Endothelial cell of umbilical vein (primary cell): Measurements from ENCODE around the gene MYH3. TPM values are rescaled to one million over a fixed set of nuclear protein-coding genes. Genes with fewer than 3 reads are reported as not detected.

Source experiments
- BruUV-seq: library from RNA; stranded (reverse); fragments of 400-500 nt; replicated peaks from 2 replicates; lab custom pipeline; 2021; lab: Mats Ljungman, UMichigan
- CTCF ChIA-PET: fragments of 300-600, 350-600 bp; sonication (Branson Sonifier 250); formaldehyde crosslinking; loops from one replicate; lab custom pipeline; 2021; ENCODE audit warnings: antibody characterized with exemption, inconsistent platforms; lab: Charles Lee
- POLR2A ChIA-PET: fragments of 300-600, 350-600 bp; sonication (Branson Sonifier 250); formaldehyde crosslinking; loops from one replicate; lab custom pipeline; 2021; ENCODE audit warnings: antibody characterized with exemption, inconsistent platforms; lab: Charles Lee
- DNase-seq: peaks from one replicate; pipeline ENCODE4 v3.0.0-alpha.2; 2011; ENCODE audit warnings: low read depth, low spot score
- FAIRE-seq: peaks from 2 replicates; lab custom pipeline; 2011; peaks lifted over from hg19 to GRCh38; lab: Jason Lieb, UNC
- H2AFZ ChIP-seq: 2 replicates; pipeline ENCODE4 v1.6.0; 2012; ENCODE audit warnings: low read depth, low read length, control low read depth, inconsistent platforms
- H3K27ac ChIP-seq: 2 replicates; pipeline ENCODE4 v1.5.1; 2011; ENCODE audit warnings: low read depth, mild to moderate bottlenecking, control low read depth, low read length, moderate library complexity; ENCODE audit not compliant: insufficient read depth
- H3K27me3 ChIP-seq, 2 experiments: 2 replicates each; pipeline versions ENCODE4 v1.6.0 to v1.6.1; 2011; ENCODE audit warnings: low read length in 2 of 2, mixed read lengths in 1 of 2; ENCODE audit not compliant: control insufficient read depth in 2 of 2, insufficient read depth in 2 of 2
- H3K36me3 ChIP-seq, 2 experiments: 2 replicates in 1 of 2; 3 replicates in 1 of 2; pipeline ENCODE4 v1.5.1; 2011; ENCODE audit warnings: low read length in 2 of 2, mild to moderate bottlenecking in 1 of 2, moderate library complexity in 1 of 2; ENCODE audit not compliant: control insufficient read depth in 2 of 2, insufficient read depth in 2 of 2; ENCODE audit errors: extremely low read depth in 1 of 2
- H3K4me1 ChIP-seq: 3 replicates; pipeline ENCODE4 v1.5.1; 2011; ENCODE audit warnings: mild to moderate bottlenecking, low read length; ENCODE audit not compliant: control insufficient read depth, insufficient read depth; ENCODE audit errors: extremely low read depth
- H3K4me2 ChIP-seq: 2 replicates; pipeline ENCODE4 v1.6.1; 2011; ENCODE audit warnings: low read length, control low read depth, mixed read lengths; ENCODE audit not compliant: insufficient read depth
- H3K4me3 ChIP-seq, 3 experiments: fragments of 200-600 bp in 1 of 3; sonication (generic), shearing (Covaris generic) in 1 of 3; replicated peaks in 1 of 3; 2 replicates each; pipeline ENCODE4 v1.5.1; 2011 to 2016; ENCODE audit warnings: control low read depth in 3 of 3, low read length in 3 of 3, mild to moderate bottlenecking in 2 of 3, inconsistent platforms in 1 of 3, low read depth in 1 of 3, moderate library complexity in 1 of 3; ENCODE audit not compliant: insufficient read depth in 1 of 3
- H3K79me2 ChIP-seq: 2 replicates; pipeline ENCODE4 v1.6.0; 2012; ENCODE audit warnings: low read length, inconsistent platforms; ENCODE audit not compliant: control insufficient read depth, insufficient read depth
- H3K9ac ChIP-seq: replicated peaks from 2 replicates; pipeline ENCODE3; 2011; ENCODE audit warnings: low read length, control low read depth; ENCODE audit not compliant: insufficient read depth; ENCODE audit errors: extremely low read depth
- H3K9me1 ChIP-seq: replicated peaks from 3 replicates; pipeline ENCODE4 v1.6.0; 2011; ENCODE audit warnings: mild to moderate bottlenecking, low read length; ENCODE audit not compliant: control insufficient read depth, insufficient read depth; ENCODE audit errors: extremely low read depth
- H3K9me3 ChIP-seq: replicated peaks from 2 replicates; pipeline ENCODE4 v1.5.1; 2012; ENCODE audit warnings: low read length, inconsistent platforms; ENCODE audit not compliant: control insufficient read depth, insufficient read depth
- H4K20me1 ChIP-seq: replicated peaks from 2 replicates; pipeline ENCODE3; 2011; ENCODE audit warnings: mild to moderate bottlenecking, low read length; ENCODE audit not compliant: control insufficient read depth, insufficient read depth; ENCODE audit errors: extremely low read depth
- EZH2 ChIP-seq: IDR thresholded peaks from 2 replicates; pipeline ENCODE4 v1.6.1; 2012; ENCODE audit warnings: borderline replicate concordance, low read depth, mild to moderate bottlenecking, moderate library complexity, low read length, inconsistent platforms; ENCODE audit not compliant: severe bottlenecking
- FOS ChIP-seq: IDR thresholded peaks from 2 replicates; pipeline ENCODE4 v1.6.1; 2011; ENCODE audit warnings: mild to moderate bottlenecking, low read length, moderate library complexity, borderline replicate concordance; ENCODE audit not compliant: insufficient read depth
- GATA2 ChIP-seq: IDR thresholded peaks from 2 replicates; pipeline ENCODE4 v1.7.0; 2011; ENCODE audit warnings: low read depth, mild to moderate bottlenecking, moderate library complexity, mixed read lengths, low read length; ENCODE audit not compliant: insufficient read length, insufficient read depth
- JUN ChIP-seq: IDR thresholded peaks from 2 replicates; pipeline ENCODE4 v1.6.1; 2011; ENCODE audit warnings: borderline replicate concordance, low read depth; ENCODE audit not compliant: insufficient read length, insufficient read depth
- MYC ChIP-seq: IDR thresholded peaks from one replicate; pipeline ENCODE4 v1.6.1; 2011; ENCODE audit warnings: mild to moderate bottlenecking, low read depth, low read length
- POLR2A ChIP-seq: IDR thresholded peaks from 2 replicates; pipeline ENCODE4 v1.6.1; 2012; ENCODE audit warnings: low read depth, mild to moderate bottlenecking, control low read depth, low read length
- POLR2AphosphoS5 ChIP-seq: IDR thresholded peaks from 2 replicates; pipeline ENCODE4 v1.6.1; 2012; ENCODE audit warnings: low read depth, mild to moderate bottlenecking, control low read depth, low read length, moderate library complexity; ENCODE audit not compliant: insufficient read depth
- dilution Hi-C: fragments of 300-500 bp; cut with MboI; formaldehyde crosslinking; loops from one replicate; pipeline ENCODE4 v1.15.0; 2019; ENCODE audit warnings: low sequenced_read_pairs; ENCODE audit not compliant: extremely low pct_ligation_motif_present
- intact Hi-C: fragments of 100-400 bp; cut with micrococcal nuclease; formaldehyde crosslinking; loops from one replicate; pipeline ENCODE4 v1.10.0; 2022
- polyA plus RNA-seq, 4 experiments: library from polyadenylated mRNA; depleted of rRNA in 3 of 4; stranded (reverse) in 3 of 4; unstranded in 1 of 4; fragments of >200 nt; gene quantifications; 2 replicates each; pipeline versions ENCODE4 v1.2.1 to v1.2.3, GENCODE V29; 2011 to 2012; ENCODE audit warnings: missing spikeins in 1 of 4
- total RNA-seq: library from RNA; stranded (reverse); gene quantifications from 2 replicates; pipeline ENCODE4 v1.2.3, GENCODE V29; 2021
- TF ChIP-seq, protein P1 (sequence below): IDR thresholded peaks from 2 replicates; pipeline ENCODE4 v1.6.1; 2011; ENCODE audit not compliant: insufficient read depth, insufficient read length
- TF ChIP-seq, protein P2 (sequence below), 2 donors: IDR thresholded peaks; 1 replicate in 1 of 2; 2 replicates in 1 of 2; pipeline ENCODE4 v1.5.1; 2011; ENCODE audit warnings: low read length in 2 of 2, mild to moderate bottlenecking in 2 of 2, moderate library complexity in 2 of 2, control low read depth in 1 of 2, inconsistent platforms in 1 of 2, low read depth in 1 of 2; ENCODE audit not compliant: insufficient read depth in 1 of 2; ENCODE audit errors: extremely low read depth in 1 of 2

The MYH3 gene
- total and polyA plus RNA-seq, 2 donors (not counting 3 experiments of a cell fraction or from before 2014, with no cell fraction given): 0.65 to 0.73 TPM

DNA sequence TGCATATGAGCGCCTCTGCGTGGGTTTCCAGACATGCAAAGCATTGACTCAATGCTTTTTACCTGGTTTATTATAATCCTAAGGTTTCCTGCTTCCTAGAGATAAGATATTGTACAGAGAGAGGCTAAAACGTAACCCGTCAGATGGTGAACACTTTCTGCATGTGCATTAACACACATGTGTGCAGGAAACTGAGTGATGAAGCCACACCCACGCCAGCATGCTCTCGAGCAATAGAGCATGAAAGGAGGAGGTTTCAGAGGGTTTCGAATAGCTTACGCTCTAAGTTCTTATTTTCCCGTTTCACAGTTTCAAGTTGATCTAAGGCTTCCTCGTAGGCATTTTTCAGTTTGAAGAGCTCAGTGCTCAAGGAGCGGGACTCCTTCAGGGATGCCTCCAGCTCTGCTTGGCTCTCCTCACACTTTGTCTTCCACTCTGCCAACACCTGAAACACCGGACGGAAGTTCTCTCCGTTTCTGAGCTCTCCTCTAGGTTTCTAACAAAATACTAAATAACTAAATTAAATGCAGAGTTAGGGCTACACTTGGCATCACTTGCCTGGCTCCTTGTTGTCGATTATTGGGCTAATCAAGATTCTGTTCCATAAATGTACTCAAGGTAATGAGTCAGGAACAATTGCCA, 23.2 kb downstream of the MYH3 start:
- no peak overlapping the region for H2AFZ ChIP-seq
- intact Hi-C loops: no loop called here
- H3K9ac ChIP-seq: no peak overlapping the region
- H3K79me2 ChIP-seq: no peaks in the 10 kb centered on the region
- H3K4me2 ChIP-seq: no peak overlapping the region
- no peak for FAIRE-seq
- H3K27me3 ChIP-seq: no peaks in the 10 kb centered on the region
- no peaks in the 10 kb centered on the region for H4K20me1 ChIP-seq
- no peaks in the 10 kb centered on the region for H3K9me1 ChIP-seq
- dilution Hi-C loops: no loop called here
- ChIA-PET CTCF (interaction anchor here (4.2 to 6.4 kb wide), 2 partner anchors 12 to 18 kb away, joined by 27 to 63 read pairs; no protein-coding TSS in a partner anchor), POLR2A (no interaction called here)
- H3K4me3 ChIP-seq: no peak overlapping the region
- H3K9me3 ChIP-seq: no peaks in the 10 kb centered on the region
- no peaks in the 10 kb centered on the region for H3K36me3 ChIP-seq
- TF ChIP-seq POLR2AphosphoS5 (no peak), FOS (no peak), EZH2 (no peak), POLR2A (no peak), JUN (no peak), GATA2 (no peak), MYC (no peak)
- TF ChIP-seq, protein P1, sequence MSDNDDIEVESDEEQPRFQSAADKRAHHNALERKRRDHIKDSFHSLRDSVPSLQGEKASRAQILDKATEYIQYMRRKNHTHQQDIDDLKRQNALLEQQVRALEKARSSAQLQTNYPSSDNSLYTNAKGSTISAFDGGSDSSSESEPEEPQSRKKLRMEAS: no peak
- TF ChIP-seq, protein P2, sequence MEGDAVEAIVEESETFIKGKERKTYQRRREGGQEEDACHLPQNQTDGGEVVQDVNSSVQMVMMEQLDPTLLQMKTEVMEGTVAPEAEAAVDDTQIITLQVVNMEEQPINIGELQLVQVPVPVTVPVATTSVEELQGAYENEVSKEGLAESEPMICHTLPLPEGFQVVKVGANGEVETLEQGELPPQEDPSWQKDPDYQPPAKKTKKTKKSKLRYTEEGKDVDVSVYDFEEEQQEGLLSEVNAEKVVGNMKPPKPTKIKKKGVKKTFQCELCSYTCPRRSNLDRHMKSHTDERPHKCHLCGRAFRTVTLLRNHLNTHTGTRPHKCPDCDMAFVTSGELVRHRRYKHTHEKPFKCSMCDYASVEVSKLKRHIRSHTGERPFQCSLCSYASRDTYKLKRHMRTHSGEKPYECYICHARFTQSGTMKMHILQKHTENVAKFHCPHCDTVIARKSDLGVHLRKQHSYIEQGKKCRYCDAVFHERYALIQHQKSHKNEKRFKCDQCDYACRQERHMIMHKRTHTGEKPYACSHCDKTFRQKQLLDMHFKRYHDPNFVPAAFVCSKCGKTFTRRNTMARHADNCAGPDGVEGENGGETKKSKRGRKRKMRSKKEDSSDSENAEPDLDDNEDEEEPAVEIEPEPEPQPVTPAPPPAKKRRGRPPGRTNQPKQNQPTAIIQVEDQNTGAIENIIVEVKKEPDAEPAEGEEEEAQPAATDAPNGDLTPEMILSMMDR (IDR thresholded peaks at IDR 0.05; ENCODE audit: extremely low read depth in 1 of 2, insufficient read depth in 1 of 2, low read depth in 1 of 2, low read length in 2 of 2): no peak
- no TSS peak for BruUV-seq
- no peak overlapping the region for H3K27ac ChIP-seq
- DNase-seq: no peak
- no peaks in the 10 kb centered on the region for H3K4me1 ChIP-seq
